A549 (cell line): ENCODE results near the gene SMG6.
A peak's percentile ranks its signal among the peaks of the same experiment; 100 is the strongest.

Experiments
- EP300 ChIP-seq, 2 experiments: fragments of >200 bp; sonication (Bioruptor Twin); formaldehyde crosslinking; IDR thresholded peaks; 2 replicates in 1 of 2; 3 replicates in 1 of 2; pipeline ENCODE4 v1.6.1; 2016 to 2017
- HOXB13 ChIP-seq: fragments of 250-450 bp; sonication (Bioruptor Pico); IDR thresholded peaks from 2 replicates; pipeline ENCODE4 v1.5.0; 2020; ENCODE audit warnings: low read depth, mild to moderate bottlenecking, moderate library complexity
- KDM5A ChIP-seq: fragments of 200-600 bp; sonication (generic); IDR thresholded peaks from 2 replicates; pipeline ENCODE4 v1.6.1; 2016; ENCODE audit warnings: antibody characterized with exemption, mild to moderate bottlenecking
- MAFK ChIP-seq: fragments of 450-650 bp; IDR thresholded peaks from 2 replicates; pipeline ENCODE4 v1.6.1; 2014; ENCODE audit not compliant: partially characterized antibody
- POLR2A ChIP-seq: IDR thresholded peaks from 2 replicates; pipeline ENCODE4 v1.6.1; 2012; ENCODE audit warnings: mild to moderate bottlenecking, low read length
- RCOR1 ChIP-seq: fragments of 150-350 bp; IDR thresholded peaks from 2 replicates; pipeline ENCODE4 v1.6.1; 2014; ENCODE audit warnings: antibody characterized with exemption, low read length, low read depth
- RFX5 ChIP-seq: fragments of 450-650 bp; IDR thresholded peaks from 2 replicates; pipeline ENCODE4 v1.7.1; 2014; ENCODE audit warnings: antibody characterized with exemption, mild to moderate bottlenecking, moderate library complexity
- RNF2 ChIP-seq: fragments of 200-600 bp; sonication (generic); IDR thresholded peaks from 2 replicates; pipeline ENCODE4 v1.6.1; 2016; ENCODE audit warnings: low read depth, mild to moderate bottlenecking, antibody characterized with exemption, moderate library complexity, borderline replicate concordance
- SMC3 ChIP-seq: fragments of >200 bp; sonication (Bioruptor Twin); formaldehyde crosslinking; IDR thresholded peaks from 3 replicates; pipeline ENCODE4 v1.6.1; 2018; ENCODE audit warnings: inconsistent platforms
- ZC3H11A ChIP-seq: fragments of 450-650 bp; IDR thresholded peaks from 2 replicates; pipeline ENCODE4 v1.6.1; 2014; ENCODE audit warnings: antibody characterized with exemption, mild to moderate bottlenecking
- TF ChIP-seq, protein P1 (sequence below): IDR thresholded peaks from 2 replicates; pipeline ENCODE4 v1.6.1; 2012
- TF ChIP-seq, protein P2 (sequence below): fragments of >200 bp; sonication (Bioruptor Twin); formaldehyde crosslinking; IDR thresholded peaks from 3 replicates; pipeline ENCODE4 v1.5.1; 2016

DNA sequence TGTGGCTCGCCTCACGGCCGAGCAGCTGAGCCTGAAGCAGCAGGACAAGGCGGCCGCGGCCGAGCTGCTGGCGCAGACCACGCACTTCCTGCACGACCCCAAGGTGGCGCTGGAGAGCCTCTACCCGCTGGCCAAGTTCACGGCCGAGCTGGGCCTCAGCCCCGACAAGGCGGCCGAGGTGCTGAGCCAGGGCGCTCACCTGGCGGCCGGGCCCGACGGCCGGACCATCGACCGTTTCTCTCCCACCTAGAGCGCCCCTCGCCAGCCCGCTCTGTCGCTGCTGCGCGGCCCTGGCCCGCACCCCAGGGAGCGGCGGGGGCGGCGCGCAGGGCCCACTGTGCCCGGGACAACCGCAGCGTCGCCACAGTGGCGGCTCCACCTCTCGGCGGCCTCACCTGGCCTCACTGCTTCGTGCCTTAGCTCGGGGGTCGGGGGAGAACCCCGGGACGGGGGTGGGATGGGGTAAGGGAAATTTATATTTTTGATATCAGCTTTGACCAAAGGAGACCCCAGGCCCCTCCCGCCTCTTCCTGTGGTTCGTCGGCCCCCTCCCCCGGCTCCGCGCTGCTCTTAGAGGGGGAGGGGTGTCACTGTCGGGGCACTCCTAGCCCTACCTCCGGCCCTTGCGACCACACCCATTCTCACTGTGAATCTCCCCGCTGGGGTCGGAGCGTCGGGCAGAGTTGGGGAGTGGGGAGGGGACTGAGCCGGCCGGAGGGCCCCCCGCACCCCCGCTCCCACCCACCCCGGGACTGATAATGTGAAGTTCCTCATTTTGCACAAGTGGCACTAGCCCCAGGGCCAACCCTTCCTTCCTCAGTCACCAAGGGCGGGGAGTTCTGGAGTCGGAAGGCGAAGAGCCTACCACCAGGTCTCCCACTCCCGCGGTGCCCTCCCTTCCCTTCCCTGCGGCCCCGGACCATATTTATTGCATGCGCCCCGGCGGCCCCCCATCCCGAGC lies 244.7 kb downstream of the SMG6 start:
- TF ChIP-seq POLR2A (no peak), KDM5A (no peak), ZC3H11A (no peak), EP300 (IDR thresholded peaks at IDR 0.05) (no peak), RCOR1 (no peak), SMC3 (peak; percentile 57), RNF2 (no peak), RFX5 (no peak), MAFK (no peak), HOXB13 (CRISPR knock-in tag) (no peak)
- TF ChIP-seq, protein P1, sequence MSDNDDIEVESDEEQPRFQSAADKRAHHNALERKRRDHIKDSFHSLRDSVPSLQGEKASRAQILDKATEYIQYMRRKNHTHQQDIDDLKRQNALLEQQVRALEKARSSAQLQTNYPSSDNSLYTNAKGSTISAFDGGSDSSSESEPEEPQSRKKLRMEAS: peak; percentile 16; the same call in 1 of the 2 replicates
- TF ChIP-seq, protein P2, sequence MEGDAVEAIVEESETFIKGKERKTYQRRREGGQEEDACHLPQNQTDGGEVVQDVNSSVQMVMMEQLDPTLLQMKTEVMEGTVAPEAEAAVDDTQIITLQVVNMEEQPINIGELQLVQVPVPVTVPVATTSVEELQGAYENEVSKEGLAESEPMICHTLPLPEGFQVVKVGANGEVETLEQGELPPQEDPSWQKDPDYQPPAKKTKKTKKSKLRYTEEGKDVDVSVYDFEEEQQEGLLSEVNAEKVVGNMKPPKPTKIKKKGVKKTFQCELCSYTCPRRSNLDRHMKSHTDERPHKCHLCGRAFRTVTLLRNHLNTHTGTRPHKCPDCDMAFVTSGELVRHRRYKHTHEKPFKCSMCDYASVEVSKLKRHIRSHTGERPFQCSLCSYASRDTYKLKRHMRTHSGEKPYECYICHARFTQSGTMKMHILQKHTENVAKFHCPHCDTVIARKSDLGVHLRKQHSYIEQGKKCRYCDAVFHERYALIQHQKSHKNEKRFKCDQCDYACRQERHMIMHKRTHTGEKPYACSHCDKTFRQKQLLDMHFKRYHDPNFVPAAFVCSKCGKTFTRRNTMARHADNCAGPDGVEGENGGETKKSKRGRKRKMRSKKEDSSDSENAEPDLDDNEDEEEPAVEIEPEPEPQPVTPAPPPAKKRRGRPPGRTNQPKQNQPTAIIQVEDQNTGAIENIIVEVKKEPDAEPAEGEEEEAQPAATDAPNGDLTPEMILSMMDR: peak; percentile 75
